Skeletal muscle tissue (tissue), 4 donors: ENCODE measurements around the gene PRSS8. TPM values are rescaled to one million over a fixed set of nuclear protein-coding genes. Genes with fewer than 3 reads are reported as not detected.
A peak's percentile ranks its signal among the peaks of the same experiment; 100 is the strongest.

ENCODE experiments used
- H3K27ac ChIP-seq: one replicate; pipeline ENCODE4 v1.7.0; 2013; ENCODE audit warnings: mild to moderate bottlenecking, low read depth, low read length, inconsistent platforms
- H3K27me3 ChIP-seq, 3 donors: one replicate each; pipeline ENCODE4 v1.7.0; 2013; ENCODE audit warnings: low read length in 3 of 3; ENCODE audit not compliant: control insufficient read depth in 3 of 3, insufficient read depth in 3 of 3
- H3K36me3 ChIP-seq, 3 donors: one replicate each; pipeline ENCODE4 v1.7.0; 2013; ENCODE audit warnings: low read length in 3 of 3; ENCODE audit not compliant: control insufficient read depth in 3 of 3, insufficient read depth in 3 of 3
- H3K4me1 ChIP-seq, 3 donors: one replicate each; pipeline ENCODE4 v1.7.0; 2013; ENCODE audit warnings: low read length in 3 of 3, mild to moderate bottlenecking in 3 of 3; ENCODE audit not compliant: control insufficient read depth in 3 of 3, insufficient read depth in 3 of 3
- H3K4me3 ChIP-seq, 3 donors: one replicate each; pipeline ENCODE4 v1.7.0; 2013; ENCODE audit warnings: low read length in 3 of 3
- H3K9ac ChIP-seq, 3 donors: one replicate each; pipeline ENCODE4 v1.7.0; 2013; ENCODE audit warnings: low read length in 3 of 3, mild to moderate bottlenecking in 3 of 3, moderate library complexity in 2 of 3, low read depth in 1 of 3
- H3K9me3 ChIP-seq, 3 donors: one replicate each; pipeline ENCODE4 v1.7.0; 2013; ENCODE audit warnings: low read length in 3 of 3; ENCODE audit not compliant: control insufficient read depth in 3 of 3
- total RNA-seq: library from RNA; depleted of rRNA; stranded (reverse); fragments of >200 nt; gene quantifications from one replicate; pipeline ENCODE4 v1.2.3, GENCODE V29; 2014
- donor health status: Osteomylitis.

The PRSS8 gene
- total RNA-seq, 1 donor from 2014 or later: not detected

GRCh38 chr16:31130336-31130891, 5.1 kb downstream of the PRSS8 start:
- H3K4me1 ChIP-seq: peaks cover 35 to 43% (median 35%) of the 10 kb centered on the region in 3 donors
- H3K9me3 ChIP-seq: no peaks in the 10 kb centered on the region
- H3K27ac ChIP-seq: no peak overlapping the region
- H3K9ac ChIP-seq: no peak overlapping the region
- no peak overlapping the region for H3K4me3 ChIP-seq
- no peaks in the 10 kb centered on the region for H3K27me3 ChIP-seq
- peaks cover 45 to 56% (median 48%) of the 10 kb centered on the region in 3 donors for H3K36me3 ChIP-seq

- H3K27ac ChIP-seq: peak overlapping the region; percentile 74
- H3K4me3 ChIP-seq: peak overlapping the region in 1 of 3 donors; percentile 13
- H3K9me3 ChIP-seq: no peaks in the 10 kb centered on the region
- H3K9ac ChIP-seq: peak overlapping the region; percentile 32 to 76 (median 70)
- H3K36me3 ChIP-seq: peaks cover 45 to 60% (median 53%) of the 10 kb centered on the region in 3 donors
- peaks cover 35 to 39% (median 35%) of the 10 kb centered on the region in 3 donors for H3K4me1 ChIP-seq
- H3K27me3 ChIP-seq: no peaks in the 10 kb centered on the region
Observed at GRCh38 chr16:31129568-31130335, 5.8 kb downstream of the PRSS8 start.

GRCh38 chr16:31128711-31129567, 6.6 kb downstream of the PRSS8 start:
- Histone ChIP-seq H3K9me3 (no peaks in the 10 kb centered on the region), H3K36me3 (peaks cover 48 to 62% (median 56%) of the 10 kb centered on the region in 3 donors), H3K27ac (peak overlapping the region; percentile 74), H3K9ac (peak overlapping the region; percentile 32 to 76 (median 70)), H3K27me3 (no peaks in the 10 kb centered on the region), H3K4me1 (peaks cover 33 to 37% (median 35%) of the 10 kb centered on the region in 3 donors), H3K4me3 (peak overlapping the region in 1 of 3 donors; percentile 13)

DNA sequence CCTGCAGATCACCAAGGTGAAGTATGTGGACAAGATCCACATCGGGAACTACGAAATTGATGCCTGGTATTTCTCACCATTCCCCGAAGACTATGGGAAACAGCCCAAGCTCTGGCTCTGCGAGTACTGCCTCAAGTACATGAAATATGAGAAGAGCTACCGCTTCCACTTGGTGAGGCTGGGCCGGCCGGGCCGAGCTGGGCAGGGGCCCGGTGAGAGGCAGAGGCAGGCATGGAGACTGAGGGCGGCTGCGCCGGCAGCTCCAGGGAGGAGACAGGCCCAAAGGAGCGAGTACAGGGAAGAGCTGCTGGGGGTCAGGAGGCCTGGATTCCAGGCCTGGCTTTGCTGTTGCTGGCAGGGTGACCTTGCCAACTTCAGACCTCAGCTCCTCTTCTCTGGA, 8.3 kb downstream of the PRSS8 start:
- Histone ChIP-seq H3K4me3 (no peak overlapping the region), H3K4me1 (peaks cover 33 to 35% (median 34%) of the 10 kb centered on the region in 3 donors), H3K27me3 (no peaks in the 10 kb centered on the region), H3K9me3 (no peaks in the 10 kb centered on the region), H3K27ac (peak overlapping the region; percentile 74), H3K36me3 (peaks cover 51 to 62% (median 55%) of the 10 kb centered on the region in 3 donors), H3K9ac (peak overlapping the region; percentile 32 to 57 (median 51))

DNA sequence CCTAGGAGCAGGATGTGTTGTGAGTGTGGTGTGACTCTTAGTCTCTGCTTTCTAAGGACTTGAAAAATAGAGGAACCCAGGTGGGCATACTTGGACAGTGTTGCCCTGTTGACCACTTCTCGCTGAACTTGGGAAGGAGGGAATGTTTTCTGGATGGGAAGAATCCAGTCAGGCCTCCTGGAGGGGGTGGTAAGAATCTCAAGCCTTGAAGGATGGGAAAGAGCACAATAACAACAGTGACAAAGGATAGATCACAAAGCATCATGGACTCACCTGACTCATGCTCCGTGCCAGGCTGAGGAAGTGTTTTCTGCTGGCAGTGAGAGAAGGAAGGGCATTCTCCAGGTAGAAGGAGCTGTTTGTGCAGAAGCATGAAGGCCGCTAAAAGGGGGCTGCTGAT, 9.7 kb downstream of the PRSS8 start:
- H3K4me3 ChIP-seq: no peak overlapping the region
- no peaks in the 10 kb centered on the region for H3K9me3 ChIP-seq
- H3K27ac ChIP-seq: no peak overlapping the region
- H3K36me3 ChIP-seq: peaks cover 49 to 60% (median 59%) of the 10 kb centered on the region in 3 donors
- no peaks in the 10 kb centered on the region for H3K27me3 ChIP-seq
- H3K9ac ChIP-seq: peak overlapping the region in 1 of 3 donors; percentile 36
- peaks cover 33 to 35% (median 34%) of the 10 kb centered on the region in 3 donors for H3K4me1 ChIP-seq

DNA sequence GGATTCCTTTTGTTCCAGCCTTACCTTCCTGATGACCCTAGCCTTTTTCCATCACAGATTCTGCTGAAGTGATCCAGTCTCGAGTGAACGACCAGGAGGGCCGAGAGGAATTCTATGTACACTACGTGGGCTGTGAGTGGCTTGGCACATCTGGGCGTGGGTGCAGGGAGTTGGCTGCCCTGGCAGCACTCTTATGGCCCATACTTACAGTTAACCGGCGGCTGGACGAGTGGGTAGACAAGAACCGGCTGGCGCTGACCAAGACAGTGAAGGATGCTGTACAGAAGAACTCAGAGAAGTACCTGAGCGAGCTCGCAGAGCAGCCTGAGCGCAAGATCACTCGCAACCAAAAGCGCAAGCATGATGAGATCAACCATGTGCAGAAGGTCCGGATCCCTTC, 15.4 kb downstream of the PRSS8 start:
- peaks cover 12 to 18% (median 14%) of the 10 kb centered on the region in 3 donors for H3K4me1 ChIP-seq
- no peaks in the 10 kb centered on the region for H3K9me3 ChIP-seq
- H3K9ac ChIP-seq: peak overlapping the region in 1 of 3 donors; percentile 68
- H3K4me3 ChIP-seq: no peak overlapping the region
- no peak overlapping the region for H3K27ac ChIP-seq
- H3K27me3 ChIP-seq: no peaks in the 10 kb centered on the region
- H3K36me3 ChIP-seq: peaks cover 31 to 42% (median 33%) of the 10 kb centered on the region in 3 donors

GRCh38 chr16:31118223-31119155, 17.0 kb downstream of the PRSS8 start:
- peaks cover 17 to 24% (median 23%) of the 10 kb centered on the region in 3 donors for H3K4me1 ChIP-seq
- H3K36me3 ChIP-seq: peaks cover 25 to 34% (median 27%) of the 10 kb centered on the region in 3 donors
- peak overlapping the region; percentile 88 to 97 (median 92) for H3K4me3 ChIP-seq
- peak overlapping the region; percentile 89 to 99 (median 95) for H3K9ac ChIP-seq
- peak overlapping the region; percentile 96 for H3K27ac ChIP-seq
- no peaks in the 10 kb centered on the region for H3K27me3 ChIP-seq
- no peaks in the 10 kb centered on the region for H3K9me3 ChIP-seq

GRCh38 chr16:31117384-31118222, 17.9 kb downstream of the PRSS8 start, which contains the start of gene KAT8:
KAT8 (plus strand) TSS chr16:31117664; CDS start chr16:31117682, 18 bp downstream.
- peaks cover 25 to 34% (median 27%) of the 10 kb centered on the region in 3 donors for H3K36me3 ChIP-seq
- peak within 1 kb of the TSS; percentile 96 for H3K27ac ChIP-seq
- H3K27me3 ChIP-seq: no peaks in the 10 kb centered on the region
- H3K9ac ChIP-seq: peak within 1 kb of the TSS; percentile 89 to 99 (median 95)
- peaks cover 26 to 33% (median 31%) of the 10 kb centered on the region in 3 donors for H3K4me1 ChIP-seq
- H3K9me3 ChIP-seq: no peaks in the 10 kb centered on the region
- H3K4me3 ChIP-seq: peak within 1 kb of the TSS; percentile 88 to 97 (median 92)
